Measurements from ENCODE around the gene CKAP2L. TPM values are rescaled to one million over a fixed set of nuclear protein-coding genes. Genes with fewer than 3 reads are reported as not detected.

Gene CKAP2L
- total and polyA plus RNA-seq, 9 of the 15 experiments (the other 6 are each of a cell fraction or from before 2014, with no cell fraction given): 10.4 to 21.9 (median 14.2) TPM

DNA sequence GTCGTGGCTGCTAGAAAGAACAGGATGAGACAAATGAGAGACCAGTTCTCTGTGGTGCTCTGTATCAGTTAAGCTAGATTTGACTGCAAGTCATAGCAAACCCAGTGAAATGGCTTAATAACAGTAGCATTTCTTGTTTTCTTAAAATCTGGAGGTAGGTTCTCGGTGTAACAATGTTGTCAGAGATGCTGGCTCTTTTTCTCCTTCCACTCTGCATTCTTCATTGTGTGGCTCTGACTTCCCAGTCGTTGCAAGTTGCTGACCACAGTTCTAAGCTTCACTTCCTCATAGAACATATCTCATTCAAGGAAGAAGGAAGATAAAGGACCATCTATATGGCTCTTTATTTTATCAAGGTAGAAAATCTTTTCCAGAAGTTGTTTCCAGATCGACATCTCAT is 7.9 kb upstream of the CKAP2L start:
- Histone ChIP-seq H3K9me3 (replicated peaks; ENCODE audit: control insufficient read depth, insufficient read depth, low read depth, low read length) (no peaks in the 10 kb centered on the region), H3K27me3 (ENCODE audit: control insufficient read depth in 2 of 2, insufficient read depth in 2 of 2, low read length in 2 of 2) (no peaks in the 10 kb centered on the region), H3K4me1 (replicated peaks in 1 of 2; ENCODE audit: control insufficient read depth in 2 of 2, insufficient read depth in 2 of 2, low read length in 2 of 2) (0 out of 5 replicates have a peak, but pooled peaks cover 0 to 5% of the 10 kb centered on the region in 2 experiments), H3K27ac (ENCODE audit: extremely low read depth, low read depth, low read length) (no peak overlapping the region), H3K79me2 (ENCODE audit: control insufficient read depth, insufficient read depth, low read length) (no peaks in the 10 kb centered on the region), H2AFZ (ENCODE audit: low read depth, low read length) (peak overlapping the region; percentile 3; the same call in 1 of the 2 replicates), H3K4me2 (ENCODE audit: insufficient read depth, low read length) (no peak overlapping the region), H3K36me3 (ENCODE audit: control insufficient read depth, insufficient read depth, low read length) (no peaks in the 10 kb centered on the region), H3K4me3 (no peak overlapping the region), H4K20me1 (replicated peaks; ENCODE audit: control insufficient read depth, insufficient read depth, low read length) (no peaks in the 10 kb centered on the region), H3K9ac (ENCODE audit: insufficient read depth in 1 of 2, low read depth in 2 of 2, low read length in 2 of 2) (no peak overlapping the region), H3K9me1 (ENCODE audit: control insufficient read depth, insufficient read depth, low read length) (no peaks in the 10 kb centered on the region)
- DNase-seq (ENCODE audit: extremely low read depth in 1 of 4, low spot score in 3 of 4) (no peak), FAIRE-seq (peak; percentile 48), ATAC-seq (no peak)
- ChIA-PET CTCF (ENCODE audit: low intra/inter-chr PET ratio) (no interaction called here), POLR2A (interaction anchor here (1.1 kb wide), 2 partner anchors 12 to 31 kb away, joined by 3 to 5 read pairs; partner anchors contain the start of gene IL1A)
- no TSS peak for BruUV-seq (replicated peaks)
- WGBS (ENCODE audit: insufficient coverage, low coverage, missing lambda C conversion rate): 3% methylated on average over 4 of the region's 4 CpGs
- intact Hi-C loops (cut with micrococcal nuclease) (no loop called here), in situ Hi-C loops (cut with MboI) (no loop called here)
- no peak for TF ChIP-seq ZFPM2 (CRISPR knock-in tag; IDR thresholded peaks at IDR 0.05)
- TF ChIP-seq ELF1 (tag; IDR thresholded peaks at IDR 0.05): peak; percentile 54
- no peak for TF ChIP-seq ZNF699 (CRISPR knock-in tag; IDR thresholded peaks at IDR 0.05; ENCODE audit: insufficient replicate concordance)
- TF ChIP-seq RHOXF2B (CRISPR knock-in tag; conservative IDR thresholded peaks at IDR 0.05): no peak
- TF ChIP-seq SPI1 (IDR thresholded peaks at IDR 0.05; ENCODE audit: borderline replicate concordance, low read depth, low read length): peak; percentile 74; the same call in 1 of the 2 replicates

DNA sequence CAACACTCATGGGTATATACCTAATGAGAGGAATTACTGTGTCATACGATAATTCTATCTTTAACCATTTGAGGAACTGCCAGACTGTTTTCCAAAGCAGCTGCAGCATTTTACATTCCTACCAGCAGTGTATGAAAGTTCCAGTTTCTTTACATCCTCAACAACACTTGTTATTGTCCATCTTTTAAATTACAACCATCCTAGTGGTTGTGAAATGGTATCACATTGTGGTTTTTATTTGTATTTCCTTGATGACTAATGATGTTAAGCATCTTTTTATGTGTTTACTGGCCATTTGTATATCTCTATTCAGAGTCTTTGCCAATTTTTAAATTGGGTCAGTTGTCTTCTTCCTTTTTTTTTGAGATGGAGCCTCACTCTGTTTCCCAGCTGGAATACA is 4.0 kb upstream of the CKAP2L start:
- ATAC-seq (no peak), FAIRE-seq (no peak), DNase-seq (ENCODE audit: extremely low read depth in 1 of 4, low spot score in 3 of 4) (no peak)
- H3K4me2 ChIP-seq (ENCODE audit: insufficient read depth, low read length): no peak overlapping the region; the same call in 1 of the 2 replicates
- no peak overlapping the region for H2AFZ ChIP-seq (ENCODE audit: low read depth, low read length)
- no peaks in the 10 kb centered on the region for H4K20me1 ChIP-seq (replicated peaks; ENCODE audit: control insufficient read depth, insufficient read depth, low read length)
- no peaks in the 10 kb centered on the region for H3K36me3 ChIP-seq (ENCODE audit: control insufficient read depth, insufficient read depth, low read length)
- H3K4me3 ChIP-seq: no peak overlapping the region
- in situ Hi-C loops (cut with MboI): no loop called here
- no TSS peak for BruUV-seq (replicated peaks)
- no peaks in the 10 kb centered on the region for H3K27me3 ChIP-seq (ENCODE audit: control insufficient read depth in 2 of 2, insufficient read depth in 2 of 2, low read length in 2 of 2)
- POLR2A ChIA-PET: interaction anchor here (0.6 to 1.5 kb wide), 3 partner anchors 18 to 280 kb away, joined by 3 to 5 read pairs (median 3); no protein-coding TSS in a partner anchor
- H3K4me1 ChIP-seq (replicated peaks in 1 of 2; ENCODE audit: control insufficient read depth in 2 of 2, insufficient read depth in 2 of 2, low read length in 2 of 2): peaks cover 10 to 13% of the 10 kb centered on the region in 2 experiments; a peak in 3 of 5 replicates
- peaks cover 10% of the 10 kb centered on the region for H3K79me2 ChIP-seq (ENCODE audit: control insufficient read depth, insufficient read depth, low read length)
- WGBS (ENCODE audit: insufficient coverage, low coverage, missing lambda C conversion rate): 35% methylated on average over 1 of the region's 1 CpG
- H3K9ac ChIP-seq (ENCODE audit: insufficient read depth in 1 of 2, low read depth in 2 of 2, low read length in 2 of 2): no peak overlapping the region
- CTCF ChIA-PET (ENCODE audit: low intra/inter-chr PET ratio): no interaction called here
- TF ChIP-seq TEAD1 (CRISPR knock-in tag; IDR thresholded peaks at IDR 0.05): peak in 1 of 2 experiments; percentile 77; a peak in 1 of 4 replicates
- TF ChIP-seq ZNF212 (CRISPR knock-in tag; IDR thresholded peaks at IDR 0.05): no peak
- no peak for TF ChIP-seq SNIP1 (IDR thresholded peaks at IDR 0.05; ENCODE audit: low read depth)
- intact Hi-C loops (cut with micrococcal nuclease): no loop called here
- no peak overlapping the region for H3K27ac ChIP-seq (ENCODE audit: extremely low read depth, low read depth, low read length)
- H3K9me3 ChIP-seq (replicated peaks; ENCODE audit: control insufficient read depth, insufficient read depth, low read depth, low read length): no peaks in the 10 kb centered on the region
- no peaks in the 10 kb centered on the region for H3K9me1 ChIP-seq (ENCODE audit: control insufficient read depth, insufficient read depth, low read length)
